ENCODE results near the gene ARMC9.

Gene ARMC9

DNA sequence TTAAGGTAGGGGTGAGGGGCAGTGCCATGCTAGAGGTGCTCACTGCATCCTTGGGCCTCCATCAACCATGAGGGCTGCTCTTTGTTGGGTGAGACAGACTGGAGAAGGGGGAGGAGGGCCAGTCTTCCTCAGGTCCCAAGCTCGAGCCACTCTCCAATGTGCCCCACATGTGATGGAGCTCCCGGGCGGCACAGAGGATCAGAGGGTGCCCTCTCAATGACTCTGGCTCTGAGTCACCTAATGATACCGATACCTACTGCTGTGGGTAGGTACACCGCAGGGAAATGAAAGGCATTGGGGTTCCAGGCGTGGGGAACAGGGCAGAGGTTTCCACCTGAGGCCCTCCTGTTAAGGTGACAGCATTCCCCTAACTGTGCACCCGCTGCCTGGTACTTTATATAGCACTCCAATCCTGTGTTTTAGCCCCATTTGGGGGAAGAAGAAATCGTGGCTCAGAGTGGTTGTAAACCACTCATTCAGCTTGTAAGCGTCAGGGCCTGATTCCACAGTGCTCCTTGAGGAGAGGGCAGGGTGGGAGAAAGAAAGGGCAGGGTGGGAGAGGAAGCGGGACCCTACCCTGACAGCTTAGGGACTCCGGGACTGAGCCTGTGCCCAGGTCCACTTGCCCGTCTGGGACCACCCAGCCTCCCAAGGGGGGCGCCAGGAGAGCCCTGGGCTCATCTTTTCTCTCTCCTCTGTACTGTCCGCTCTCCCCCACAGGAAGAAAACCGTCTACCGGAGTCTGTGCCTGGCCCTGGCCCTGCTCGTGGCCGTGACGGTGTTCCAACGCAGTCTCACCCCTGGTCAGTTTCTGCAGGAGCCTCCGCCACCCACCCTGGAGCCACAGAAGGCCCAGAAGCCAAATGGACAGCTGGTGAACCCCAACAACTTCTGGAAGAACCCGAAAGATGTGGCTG is 198.8 kb downstream of the ARMC9 start:
- ATAC-seq: no peak
- TF ChIP-seq ZFP30 (CRISPR knock-in tag; IDR thresholded peaks at IDR 0.05) (no peak), ISL1 (CRISPR knock-in tag; IDR thresholded peaks at IDR 0.05) (no peak), ZNF8 (CRISPR knock-in tag; IDR thresholded peaks at IDR 0.05) (no peak), ZNF70 (CRISPR knock-in tag; IDR thresholded peaks at IDR 0.05) (no peak), PPARA (CRISPR knock-in tag; IDR thresholded peaks at IDR 0.05; ENCODE audit: borderline replicate concordance) (no peak), ZFP3 (CRISPR knock-in tag; IDR thresholded peaks at IDR 0.05) (no peak), TCF4 (CRISPR knock-in tag; IDR thresholded peaks at IDR 0.05; ENCODE audit: borderline replicate concordance) (no peak), CSDC2 (CRISPR knock-in tag; IDR thresholded peaks at IDR 0.05) (no peak), SNAI2 (CRISPR knock-in tag; IDR thresholded peaks at IDR 0.05) (no peak), GLIS3 (CRISPR knock-in tag; IDR thresholded peaks at IDR 0.05) (no peak), TOX (CRISPR knock-in tag; IDR thresholded peaks at IDR 0.05; ENCODE audit: borderline replicate concordance) (no peak), BACH2 (CRISPR knock-in tag; IDR thresholded peaks at IDR 0.05; ENCODE audit: borderline replicate concordance) (no peak), ARNTL (CRISPR knock-in tag; IDR thresholded peaks at IDR 0.05; ENCODE audit: borderline replicate concordance, low read depth) (no peak)
- TF ChIP-seq, protein P1, sequence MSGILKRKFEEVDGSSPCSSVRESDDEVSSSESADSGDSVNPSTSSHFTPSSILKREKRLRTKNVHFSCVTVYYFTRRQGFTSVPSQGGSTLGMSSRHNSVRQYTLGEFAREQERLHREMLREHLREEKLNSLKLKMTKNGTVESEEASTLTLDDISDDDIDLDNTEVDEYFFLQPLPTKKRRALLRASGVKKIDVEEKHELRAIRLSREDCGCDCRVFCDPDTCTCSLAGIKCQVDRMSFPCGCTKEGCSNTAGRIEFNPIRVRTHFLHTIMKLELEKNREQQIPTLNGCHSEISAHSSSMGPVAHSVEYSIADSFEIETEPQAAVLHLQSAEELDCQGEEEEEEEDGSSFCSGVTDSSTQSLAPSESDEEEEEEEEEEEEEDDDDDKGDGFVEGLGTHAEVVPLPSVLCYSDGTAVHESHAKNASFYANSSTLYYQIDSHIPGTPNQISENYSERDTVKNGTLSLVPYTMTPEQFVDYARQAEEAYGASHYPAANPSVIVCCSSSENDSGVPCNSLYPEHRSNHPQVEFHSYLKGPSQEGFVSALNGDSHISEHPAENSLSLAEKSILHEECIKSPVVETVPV (CRISPR knock-in tag; IDR thresholded peaks at IDR 0.05): no peak
- TF ChIP-seq, protein P2, sequence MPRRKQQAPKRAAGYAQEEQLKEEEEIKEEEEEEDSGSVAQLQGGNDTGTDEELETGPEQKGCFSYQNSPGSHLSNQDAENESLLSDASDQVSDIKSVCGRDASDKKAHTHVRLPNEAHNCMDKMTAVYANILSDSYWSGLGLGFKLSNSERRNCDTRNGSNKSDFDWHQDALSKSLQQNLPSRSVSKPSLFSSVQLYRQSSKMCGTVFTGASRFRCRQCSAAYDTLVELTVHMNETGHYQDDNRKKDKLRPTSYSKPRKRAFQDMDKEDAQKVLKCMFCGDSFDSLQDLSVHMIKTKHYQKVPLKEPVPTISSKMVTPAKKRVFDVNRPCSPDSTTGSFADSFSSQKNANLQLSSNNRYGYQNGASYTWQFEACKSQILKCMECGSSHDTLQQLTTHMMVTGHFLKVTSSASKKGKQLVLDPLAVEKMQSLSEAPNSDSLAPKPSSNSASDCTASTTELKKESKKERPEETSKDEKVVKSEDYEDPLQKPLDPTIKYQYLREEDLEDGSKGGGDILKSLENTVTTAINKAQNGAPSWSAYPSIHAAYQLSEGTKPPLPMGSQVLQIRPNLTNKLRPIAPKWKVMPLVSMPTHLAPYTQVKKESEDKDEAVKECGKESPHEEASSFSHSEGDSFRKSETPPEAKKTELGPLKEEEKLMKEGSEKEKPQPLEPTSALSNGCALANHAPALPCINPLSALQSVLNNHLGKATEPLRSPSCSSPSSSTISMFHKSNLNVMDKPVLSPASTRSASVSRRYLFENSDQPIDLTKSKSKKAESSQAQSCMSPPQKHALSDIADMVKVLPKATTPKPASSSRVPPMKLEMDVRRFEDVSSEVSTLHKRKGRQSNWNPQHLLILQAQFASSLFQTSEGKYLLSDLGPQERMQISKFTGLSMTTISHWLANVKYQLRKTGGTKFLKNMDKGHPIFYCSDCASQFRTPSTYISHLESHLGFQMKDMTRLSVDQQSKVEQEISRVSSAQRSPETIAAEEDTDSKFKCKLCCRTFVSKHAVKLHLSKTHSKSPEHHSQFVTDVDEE (CRISPR knock-in tag; IDR thresholded peaks at IDR 0.05): no peak
- TF ChIP-seq, protein P3, sequence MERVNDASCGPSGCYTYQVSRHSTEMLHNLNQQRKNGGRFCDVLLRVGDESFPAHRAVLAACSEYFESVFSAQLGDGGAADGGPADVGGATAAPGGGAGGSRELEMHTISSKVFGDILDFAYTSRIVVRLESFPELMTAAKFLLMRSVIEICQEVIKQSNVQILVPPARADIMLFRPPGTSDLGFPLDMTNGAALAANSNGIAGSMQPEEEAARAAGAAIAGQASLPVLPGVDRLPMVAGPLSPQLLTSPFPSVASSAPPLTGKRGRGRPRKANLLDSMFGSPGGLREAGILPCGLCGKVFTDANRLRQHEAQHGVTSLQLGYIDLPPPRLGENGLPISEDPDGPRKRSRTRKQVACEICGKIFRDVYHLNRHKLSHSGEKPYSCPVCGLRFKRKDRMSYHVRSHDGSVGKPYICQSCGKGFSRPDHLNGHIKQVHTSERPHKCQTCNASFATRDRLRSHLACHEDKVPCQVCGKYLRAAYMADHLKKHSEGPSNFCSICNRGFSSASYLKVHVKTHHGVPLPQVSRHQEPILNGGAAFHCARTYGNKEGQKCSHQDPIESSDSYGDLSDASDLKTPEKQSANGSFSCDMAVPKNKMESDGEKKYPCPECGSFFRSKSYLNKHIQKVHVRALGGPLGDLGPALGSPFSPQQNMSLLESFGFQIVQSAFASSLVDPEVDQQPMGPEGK (CRISPR knock-in tag; IDR thresholded peaks at IDR 0.05; ENCODE audit: borderline replicate concordance): no peak

DNA sequence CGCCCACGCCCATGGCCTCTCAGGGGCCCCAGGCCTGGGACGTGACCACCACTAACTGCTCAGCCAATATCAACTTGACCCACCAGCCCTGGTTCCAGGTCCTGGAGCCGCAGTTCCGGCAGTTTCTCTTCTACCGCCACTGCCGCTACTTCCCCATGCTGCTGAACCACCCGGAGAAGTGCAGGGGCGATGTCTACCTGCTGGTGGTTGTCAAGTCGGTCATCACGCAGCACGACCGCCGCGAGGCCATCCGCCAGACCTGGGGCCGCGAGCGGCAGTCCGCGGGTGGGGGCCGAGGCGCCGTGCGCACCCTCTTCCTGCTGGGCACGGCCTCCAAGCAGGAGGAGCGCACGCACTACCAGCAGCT is 199.5 kb downstream of the ARMC9 start:
- no peak for ATAC-seq
- TF ChIP-seq ZNF8 (CRISPR knock-in tag; IDR thresholded peaks at IDR 0.05) (no peak), BACH2 (CRISPR knock-in tag; IDR thresholded peaks at IDR 0.05; ENCODE audit: borderline replicate concordance) (no peak), GLIS3 (CRISPR knock-in tag; IDR thresholded peaks at IDR 0.05) (no peak), PPARA (CRISPR knock-in tag; IDR thresholded peaks at IDR 0.05; ENCODE audit: borderline replicate concordance) (no peak), ESRRG (CRISPR knock-in tag; IDR thresholded peaks at IDR 0.05) (no peak), ZNF565 (CRISPR knock-in tag; conservative IDR thresholded peaks at IDR 0.05; ENCODE audit: low read depth) (no peak), SNAI2 (CRISPR knock-in tag; IDR thresholded peaks at IDR 0.05) (no peak), ZNF70 (CRISPR knock-in tag; IDR thresholded peaks at IDR 0.05) (no peak), OSR1 (CRISPR knock-in tag; IDR thresholded peaks at IDR 0.05) (no peak), ISL1 (CRISPR knock-in tag; IDR thresholded peaks at IDR 0.05) (no peak), ZC3H10 (CRISPR knock-in tag; IDR thresholded peaks at IDR 0.05) (no peak), CSDC2 (CRISPR knock-in tag; IDR thresholded peaks at IDR 0.05) (no peak), TCF4 (CRISPR knock-in tag; IDR thresholded peaks at IDR 0.05; ENCODE audit: borderline replicate concordance) (no peak), ZFP3 (CRISPR knock-in tag; IDR thresholded peaks at IDR 0.05) (no peak), ARNTL (CRISPR knock-in tag; IDR thresholded peaks at IDR 0.05; ENCODE audit: borderline replicate concordance, low read depth) (no peak), RARB (CRISPR knock-in tag; IDR thresholded peaks at IDR 0.05) (no peak), TOX (CRISPR knock-in tag; IDR thresholded peaks at IDR 0.05; ENCODE audit: borderline replicate concordance) (no peak)
- TF ChIP-seq, protein P4, sequence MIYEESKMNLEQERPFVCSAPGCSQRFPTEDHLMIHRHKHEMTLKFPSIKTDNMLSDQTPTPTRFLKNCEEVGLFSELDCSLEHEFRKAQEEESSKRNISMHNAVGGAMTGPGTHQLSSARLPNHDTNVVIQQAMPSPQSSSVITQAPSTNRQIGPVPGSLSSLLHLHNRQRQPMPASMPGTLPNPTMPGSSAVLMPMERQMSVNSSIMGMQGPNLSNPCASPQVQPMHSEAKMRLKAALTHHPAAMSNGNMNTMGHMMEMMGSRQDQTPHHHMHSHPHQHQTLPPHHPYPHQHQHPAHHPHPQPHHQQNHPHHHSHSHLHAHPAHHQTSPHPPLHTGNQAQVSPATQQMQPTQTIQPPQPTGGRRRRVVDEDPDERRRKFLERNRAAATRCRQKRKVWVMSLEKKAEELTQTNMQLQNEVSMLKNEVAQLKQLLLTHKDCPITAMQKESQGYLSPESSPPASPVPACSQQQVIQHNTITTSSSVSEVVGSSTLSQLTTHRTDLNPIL (CRISPR knock-in tag; IDR thresholded peaks at IDR 0.05; ENCODE audit: low read depth): no peak
- TF ChIP-seq, protein P1 (CRISPR knock-in tag; IDR thresholded peaks at IDR 0.05): no peak
- TF ChIP-seq, protein P5, sequence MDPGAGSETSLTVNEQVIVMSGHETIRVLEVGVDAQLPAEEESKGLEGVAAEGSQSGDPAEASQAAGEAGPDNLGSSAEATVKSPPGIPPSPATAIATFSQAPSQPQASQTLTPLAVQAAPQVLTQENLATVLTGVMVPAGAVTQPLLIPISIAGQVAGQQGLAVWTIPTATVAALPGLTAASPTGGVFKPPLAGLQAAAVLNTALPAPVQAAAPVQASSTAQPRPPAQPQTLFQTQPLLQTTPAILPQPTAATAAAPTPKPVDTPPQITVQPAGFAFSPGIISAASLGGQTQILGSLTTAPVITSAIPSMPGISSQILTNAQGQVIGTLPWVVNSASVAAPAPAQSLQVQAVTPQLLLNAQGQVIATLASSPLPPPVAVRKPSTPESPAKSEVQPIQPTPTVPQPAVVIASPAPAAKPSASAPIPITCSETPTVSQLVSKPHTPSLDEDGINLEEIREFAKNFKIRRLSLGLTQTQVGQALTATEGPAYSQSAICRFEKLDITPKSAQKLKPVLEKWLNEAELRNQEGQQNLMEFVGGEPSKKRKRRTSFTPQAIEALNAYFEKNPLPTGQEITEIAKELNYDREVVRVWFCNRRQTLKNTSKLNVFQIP (CRISPR knock-in tag; IDR thresholded peaks at IDR 0.05; ENCODE audit: borderline replicate concordance, low read depth): no peak
